Measurements from ENCODE around the gene USP22. TPM values are rescaled to one million over a fixed set of nuclear protein-coding genes. Genes with fewer than 3 reads are reported as not detected.

USP22 gene
- total RNA-seq, 1 experiment from 2014 or later = 210 TPM

DNA sequence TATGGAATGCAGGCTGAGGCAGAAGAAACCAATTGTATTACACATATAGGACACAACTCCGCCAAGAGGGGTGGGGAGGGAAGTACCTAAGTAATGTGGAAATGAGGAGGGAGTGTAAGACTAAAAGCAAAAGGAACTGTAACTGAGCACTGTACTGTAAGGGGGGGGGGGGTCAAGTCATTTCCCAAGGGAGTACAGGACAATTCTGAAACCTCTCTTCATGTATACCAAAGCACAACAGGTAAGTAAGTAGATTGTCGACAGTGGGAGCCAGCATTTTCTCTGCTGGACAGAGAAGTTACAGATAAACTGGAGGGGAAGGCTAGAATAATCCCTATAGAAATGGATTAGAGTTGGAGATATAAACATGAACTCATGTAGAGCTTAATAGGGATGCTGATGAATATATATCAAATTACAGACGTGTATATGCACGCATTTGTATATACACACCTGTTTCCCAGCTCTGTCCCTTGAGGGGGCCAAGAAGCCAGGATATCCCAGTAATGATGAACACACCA lies 6.4 kb downstream of the USP22 start:
- Histone ChIP-seq H3K4me2 (ENCODE audit: low read length) (no peak overlapping the region), H2AFZ (ENCODE audit: low read depth, low read length, poor library complexity, severe bottlenecking) (no peak overlapping the region), H3K9me3 (ENCODE audit: control insufficient read depth in 1 of 2, insufficient read depth in 1 of 2, low read depth in 1 of 2, low read length in 2 of 2) (no peaks in the 10 kb centered on the region), H3K27ac (ENCODE audit: low read depth, low read length) (no peak overlapping the region), H3K9me2 (ENCODE audit: insufficient read depth) (no peaks in the 10 kb centered on the region), H3K4me3 (replicated peaks in 1 of 2; ENCODE audit: low read depth in 1 of 2, low read length in 2 of 2) (no peak overlapping the region), H3K9ac (ENCODE audit: low read length) (no peak overlapping the region), H3K79me2 (ENCODE audit: insufficient read depth, low read length) (peaks cover 100% of the 10 kb centered on the region), H3K27me3 (ENCODE audit: insufficient read depth, low read length) (no peaks in the 10 kb centered on the region), H4K20me1 (ENCODE audit: insufficient read depth) (peaks cover 59% of the 10 kb centered on the region), H3K4me1 (ENCODE audit: control insufficient read depth in 1 of 2, insufficient read depth in 2 of 2, low read length in 2 of 2) (peaks cover 4 to 18% of the 10 kb centered on the region in 2 experiments), H3K36me3 (ENCODE audit: control insufficient read depth in 1 of 2, insufficient read depth in 2 of 2, low read length in 2 of 2) (peaks cover 7 to 29% of the 10 kb centered on the region in 2 experiments; a peak in 3 of 4 replicates)
- ATAC-seq (no peak), DNase-seq (ENCODE audit: low read depth, low spot score) (no peak)
- CTCF ChIA-PET = no interaction called here
- intact Hi-C loops (cut with micrococcal nuclease) = no loop called here
- RAD21 ChIA-PET (ENCODE audit: low non-redundant PET in 1 of 2, low total read pairs in 2 of 2, uncharacterized antibody in 2 of 2, unreplicated experiment in 2 of 2) = no interaction called here
- POLR2A ChIA-PET = no interaction called here
- no TSS peak for BruUV-seq (replicated peaks)
- TF ChIP-seq, protein P1, sequence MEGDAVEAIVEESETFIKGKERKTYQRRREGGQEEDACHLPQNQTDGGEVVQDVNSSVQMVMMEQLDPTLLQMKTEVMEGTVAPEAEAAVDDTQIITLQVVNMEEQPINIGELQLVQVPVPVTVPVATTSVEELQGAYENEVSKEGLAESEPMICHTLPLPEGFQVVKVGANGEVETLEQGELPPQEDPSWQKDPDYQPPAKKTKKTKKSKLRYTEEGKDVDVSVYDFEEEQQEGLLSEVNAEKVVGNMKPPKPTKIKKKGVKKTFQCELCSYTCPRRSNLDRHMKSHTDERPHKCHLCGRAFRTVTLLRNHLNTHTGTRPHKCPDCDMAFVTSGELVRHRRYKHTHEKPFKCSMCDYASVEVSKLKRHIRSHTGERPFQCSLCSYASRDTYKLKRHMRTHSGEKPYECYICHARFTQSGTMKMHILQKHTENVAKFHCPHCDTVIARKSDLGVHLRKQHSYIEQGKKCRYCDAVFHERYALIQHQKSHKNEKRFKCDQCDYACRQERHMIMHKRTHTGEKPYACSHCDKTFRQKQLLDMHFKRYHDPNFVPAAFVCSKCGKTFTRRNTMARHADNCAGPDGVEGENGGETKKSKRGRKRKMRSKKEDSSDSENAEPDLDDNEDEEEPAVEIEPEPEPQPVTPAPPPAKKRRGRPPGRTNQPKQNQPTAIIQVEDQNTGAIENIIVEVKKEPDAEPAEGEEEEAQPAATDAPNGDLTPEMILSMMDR (IDR thresholded peaks at IDR 0.05 in 2 of 3, conservative IDR thresholded peaks at IDR 0.05 in 1 of 3; ENCODE audit: borderline replicate concordance in 1 of 3, insufficient read depth in 1 of 3, low read depth in 2 of 3, low read length in 2 of 3) = no peak
- TF ChIP-seq RAD21 (IDR thresholded peaks at IDR 0.05; ENCODE audit: low read depth) (no peak), EZH2phosphoT487 (IDR thresholded peaks at IDR 0.05; ENCODE audit: borderline replicate concordance) (no peak), ZFX (IDR thresholded peaks at IDR 0.05) (no peak), FOSL1 (IDR thresholded peaks at IDR 0.05; ENCODE audit: low read depth) (no peak), SIN3A (IDR thresholded peaks at IDR 0.05; ENCODE audit: low read depth) (no peak), JUND (IDR thresholded peaks at IDR 0.05) (no peak), ELF1 (IDR thresholded peaks at IDR 0.05; ENCODE audit: borderline replicate concordance, low read depth) (no peak), YY1 (IDR thresholded peaks at IDR 0.05; ENCODE audit: extremely low read depth, insufficient replicate concordance, low read depth, low read length) (no peak), SP1 (IDR thresholded peaks at IDR 0.05; ENCODE audit: low read depth) (no peak), ZNF274 (IDR thresholded peaks at IDR 0.05; ENCODE audit: low read depth, low read length) (no peak)
- TF ChIP-seq, protein P2, sequence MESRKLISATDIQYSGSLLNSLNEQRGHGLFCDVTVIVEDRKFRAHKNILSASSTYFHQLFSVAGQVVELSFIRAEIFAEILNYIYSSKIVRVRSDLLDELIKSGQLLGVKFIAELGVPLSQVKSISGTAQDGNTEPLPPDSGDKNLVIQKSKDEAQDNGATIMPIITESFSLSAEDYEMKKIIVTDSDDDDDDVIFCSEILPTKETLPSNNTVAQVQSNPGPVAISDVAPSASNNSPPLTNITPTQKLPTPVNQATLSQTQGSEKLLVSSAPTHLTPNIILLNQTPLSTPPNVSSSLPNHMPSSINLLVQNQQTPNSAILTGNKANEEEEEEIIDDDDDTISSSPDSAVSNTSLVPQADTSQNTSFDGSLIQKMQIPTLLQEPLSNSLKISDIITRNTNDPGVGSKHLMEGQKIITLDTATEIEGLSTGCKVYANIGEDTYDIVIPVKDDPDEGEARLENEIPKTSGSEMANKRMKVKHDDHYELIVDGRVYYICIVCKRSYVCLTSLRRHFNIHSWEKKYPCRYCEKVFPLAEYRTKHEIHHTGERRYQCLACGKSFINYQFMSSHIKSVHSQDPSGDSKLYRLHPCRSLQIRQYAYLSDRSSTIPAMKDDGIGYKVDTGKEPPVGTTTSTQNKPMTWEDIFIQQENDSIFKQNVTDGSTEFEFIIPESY (IDR thresholded peaks at IDR 0.05; ENCODE audit: extremely low read depth, insufficient replicate concordance, low read length) = no peak
- TF ChIP-seq, protein P3, sequence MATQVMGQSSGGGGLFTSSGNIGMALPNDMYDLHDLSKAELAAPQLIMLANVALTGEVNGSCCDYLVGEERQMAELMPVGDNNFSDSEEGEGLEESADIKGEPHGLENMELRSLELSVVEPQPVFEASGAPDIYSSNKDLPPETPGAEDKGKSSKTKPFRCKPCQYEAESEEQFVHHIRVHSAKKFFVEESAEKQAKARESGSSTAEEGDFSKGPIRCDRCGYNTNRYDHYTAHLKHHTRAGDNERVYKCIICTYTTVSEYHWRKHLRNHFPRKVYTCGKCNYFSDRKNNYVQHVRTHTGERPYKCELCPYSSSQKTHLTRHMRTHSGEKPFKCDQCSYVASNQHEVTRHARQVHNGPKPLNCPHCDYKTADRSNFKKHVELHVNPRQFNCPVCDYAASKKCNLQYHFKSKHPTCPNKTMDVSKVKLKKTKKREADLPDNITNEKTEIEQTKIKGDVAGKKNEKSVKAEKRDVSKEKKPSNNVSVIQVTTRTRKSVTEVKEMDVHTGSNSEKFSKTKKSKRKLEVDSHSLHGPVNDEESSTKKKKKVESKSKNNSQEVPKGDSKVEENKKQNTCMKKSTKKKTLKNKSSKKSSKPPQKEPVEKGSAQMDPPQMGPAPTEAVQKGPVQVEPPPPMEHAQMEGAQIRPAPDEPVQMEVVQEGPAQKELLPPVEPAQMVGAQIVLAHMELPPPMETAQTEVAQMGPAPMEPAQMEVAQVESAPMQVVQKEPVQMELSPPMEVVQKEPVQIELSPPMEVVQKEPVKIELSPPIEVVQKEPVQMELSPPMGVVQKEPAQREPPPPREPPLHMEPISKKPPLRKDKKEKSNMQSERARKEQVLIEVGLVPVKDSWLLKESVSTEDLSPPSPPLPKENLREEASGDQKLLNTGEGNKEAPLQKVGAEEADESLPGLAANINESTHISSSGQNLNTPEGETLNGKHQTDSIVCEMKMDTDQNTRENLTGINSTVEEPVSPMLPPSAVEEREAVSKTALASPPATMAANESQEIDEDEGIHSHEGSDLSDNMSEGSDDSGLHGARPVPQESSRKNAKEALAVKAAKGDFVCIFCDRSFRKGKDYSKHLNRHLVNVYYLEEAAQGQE (IDR thresholded peaks at IDR 0.05; ENCODE audit: low read depth) = no peak
- TF ChIP-seq, protein P4, sequence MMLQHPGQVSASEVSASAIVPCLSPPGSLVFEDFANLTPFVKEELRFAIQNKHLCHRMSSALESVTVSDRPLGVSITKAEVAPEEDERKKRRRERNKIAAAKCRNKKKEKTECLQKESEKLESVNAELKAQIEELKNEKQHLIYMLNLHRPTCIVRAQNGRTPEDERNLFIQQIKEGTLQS (IDR thresholded peaks at IDR 0.05) = no peak
